Mucosa of descending colon (tissue), 3 donors: ENCODE results near the gene FOXO6. TPM values are rescaled to one million over a fixed set of nuclear protein-coding genes. Genes with fewer than 3 reads are reported as not detected.

ENCODE experiments used
- ATAC-seq: fragments of 200-7000 bp; cut with Tn5 transposase; one replicate; pipeline ENCODE4 v1.9.1; 2020; ENCODE audit warnings: mild to moderate bottlenecking, moderate library complexity
- DNase-seq, 3 donors: peaks; one replicate each; pipeline ENCODE4 v3.0.0-alpha.2; 2020
- H3K36me3 ChIP-seq: fragments of 200-600 bp; one replicate; pipeline ENCODE4 v1.8.0; 2021; ENCODE audit warnings: low read depth, mild to moderate bottlenecking
- H3K4me1 ChIP-seq: fragments of 200-600 bp; one replicate; pipeline ENCODE4 v1.8.0; 2021; ENCODE audit warnings: low read depth, mild to moderate bottlenecking
- H3K4me3 ChIP-seq: fragments of 200-600 bp; one replicate; pipeline ENCODE4 v1.8.0; 2021; ENCODE audit warnings: mild to moderate bottlenecking
- H3K9me3 ChIP-seq: fragments of 200-600 bp; one replicate; pipeline ENCODE4 v1.8.0; 2021; ENCODE audit warnings: mild to moderate bottlenecking
- CTCF ChIP-seq: fragments of 200-600 bp; IDR thresholded peaks from one replicate; pipeline ENCODE4 v1.8.0; 2022; ENCODE audit warnings: antibody characterized with exemption, mild to moderate bottlenecking
- intact Hi-C, 2 donors: fragments of 100-400 bp; cut with DNase I in 1 of 2; cut with micrococcal nuclease in 1 of 2; formaldehyde crosslinking; loops; one replicate each; pipeline versions ENCODE4 v1.11.0 to v1.11.1; 2022; cut with DNase I, micrococcal nuclease
- total RNA-seq, 3 donors: library from RNA; stranded (reverse); fragmentation: NEBNext Ultra II Directional in 2 of 3; extraction: Animal tissue kit (Norgen Biotek cat#: 25700) in 2 of 3; gene quantifications; one replicate each; pipeline versions ENCODE4 v1.2.1 to v1.2.4, GENCODE V29; 2021 to 2023
- donor health status: DM: no; HTN: no; CAD: no; lungs with moderate emphysema.
- donor health status: DM: no; HTN: no; CAD: no.
- donor health status: DM: no; HTN: yes; CAD: no.

The FOXO6 gene
- total RNA-seq, 3 donors from 2014 or later: 0.65 to 2.0 (median 0.72) TPM

DNA sequence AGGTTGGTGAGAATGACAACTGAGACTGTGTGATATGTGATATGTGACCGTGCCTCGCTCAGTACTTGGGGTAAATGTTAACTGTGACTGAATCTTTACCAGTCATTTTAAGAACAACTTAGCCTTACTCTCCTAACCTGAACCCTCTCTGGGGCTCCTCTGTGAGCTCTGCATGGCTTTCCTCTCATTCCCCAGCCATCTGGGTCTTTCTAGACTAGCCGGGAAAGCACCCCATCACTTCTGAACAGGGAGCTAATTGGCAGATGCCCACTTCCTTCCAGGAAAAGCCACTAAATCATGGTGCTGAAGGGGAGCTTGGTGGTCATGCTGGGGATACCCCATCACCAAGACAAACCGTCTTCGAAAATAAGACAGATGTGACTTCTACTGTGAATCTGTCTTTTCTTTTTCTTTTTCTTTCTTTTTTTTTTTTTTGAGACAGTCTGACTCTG is 16.5 kb upstream of the FOXO6 start:
- no peak for ATAC-seq
- Histone ChIP-seq H3K4me3 (no peak overlapping the region), H3K4me1 (peaks cover 3% of the 10 kb centered on the region), H3K9me3 (no peaks in the 10 kb centered on the region), H3K36me3 (no peaks in the 10 kb centered on the region)
- intact Hi-C loops: no loop called here
- DNase-seq: no peak
- no peak for TF ChIP-seq CTCF

DNA sequence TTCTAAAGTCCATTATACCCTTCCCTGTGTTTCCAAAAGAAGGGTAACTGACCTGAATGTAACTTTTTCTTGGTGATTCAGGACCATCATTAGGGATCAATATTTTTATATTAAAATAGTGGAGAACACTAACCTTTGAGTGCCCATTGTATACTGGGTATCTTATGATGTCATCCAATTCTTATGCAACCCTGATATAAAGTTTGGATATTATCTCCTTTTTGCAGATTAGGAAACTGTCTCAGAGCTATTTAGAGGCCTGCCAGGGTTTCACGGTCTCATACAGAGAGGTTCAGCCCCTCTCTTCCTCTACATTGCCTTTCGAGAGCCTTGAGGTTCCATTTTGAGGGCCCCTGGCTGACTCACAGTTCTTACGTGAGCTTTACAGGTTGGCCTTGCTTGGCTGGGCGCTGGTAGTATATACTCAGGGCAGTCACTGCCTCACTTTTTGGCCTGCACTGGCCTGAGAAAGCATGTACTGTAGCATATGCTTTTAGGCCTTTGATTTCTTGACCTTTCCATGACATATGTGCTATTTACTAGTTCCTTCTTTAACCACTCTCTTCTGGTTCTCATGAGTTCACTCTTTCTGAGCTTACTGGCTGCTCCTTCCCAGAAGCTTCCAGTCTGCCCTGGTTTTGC is 15.7 kb upstream of the FOXO6 start:
- ATAC-seq (no peak), DNase-seq (no peak)
- TF ChIP-seq CTCF: no peak
- peaks cover 3% of the 10 kb centered on the region for H3K4me1 ChIP-seq
- no peaks in the 10 kb centered on the region for H3K9me3 ChIP-seq
- H3K36me3 ChIP-seq: no peaks in the 10 kb centered on the region
- no peak overlapping the region for H3K4me3 ChIP-seq
- intact Hi-C loops: no loop called here

DNA sequence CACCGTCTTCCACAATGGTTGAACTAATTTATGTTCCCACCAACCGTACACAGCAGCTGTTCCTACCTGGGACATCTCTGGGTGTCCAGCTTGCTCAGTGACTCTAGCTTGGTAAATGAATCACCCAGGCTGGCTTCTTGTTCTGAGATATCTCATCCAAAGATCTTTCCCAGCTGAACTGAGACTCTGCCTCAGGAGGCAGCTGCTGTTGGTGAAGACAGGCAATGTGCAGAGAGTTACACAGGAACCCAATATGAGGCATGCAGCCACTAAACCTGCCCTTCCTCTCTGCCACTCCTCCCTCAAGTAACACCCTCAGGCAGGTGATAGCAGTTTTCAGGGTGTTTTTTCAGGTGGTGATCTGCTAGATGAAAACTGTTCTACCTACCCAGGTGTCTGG is 14.0 kb upstream of the FOXO6 start:
- intact Hi-C loops: no loop called here
- Histone ChIP-seq H3K4me1 (peaks cover 1% of the 10 kb centered on the region), H3K9me3 (no peaks in the 10 kb centered on the region), H3K36me3 (no peaks in the 10 kb centered on the region), H3K4me3 (no peak overlapping the region)
- DNase-seq (no peak), ATAC-seq (no peak)
- TF ChIP-seq CTCF: no peak

DNA sequence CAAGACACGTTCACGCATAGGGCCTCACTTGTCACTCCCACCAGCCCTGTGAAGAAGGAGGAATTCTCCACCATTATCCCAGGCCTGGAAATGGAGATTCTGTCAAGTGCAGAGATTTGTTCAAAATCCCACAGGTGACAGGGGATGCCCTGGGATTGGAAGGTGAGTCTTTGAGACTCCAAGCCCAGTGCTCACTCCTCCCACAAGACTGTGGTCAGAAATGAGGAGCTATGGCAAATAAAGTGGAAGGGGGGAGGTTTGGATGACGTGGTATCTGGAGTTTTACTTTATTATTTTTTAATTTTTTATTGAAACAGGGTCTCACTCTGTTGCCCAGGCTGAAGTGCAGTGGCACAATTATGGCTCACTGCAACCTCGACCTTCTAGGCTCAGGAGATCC is 12.8 kb upstream of the FOXO6 start:
- DNase-seq: no peak
- Histone ChIP-seq H3K4me1 (no peaks in the 10 kb centered on the region), H3K36me3 (no peaks in the 10 kb centered on the region), H3K4me3 (no peak overlapping the region), H3K9me3 (no peaks in the 10 kb centered on the region)
- no peak for TF ChIP-seq CTCF
- ATAC-seq: no peak
- intact Hi-C loops: no loop called here

- intact Hi-C loops: no loop called here
- DNase-seq (no peak), ATAC-seq (no peak)
- Histone ChIP-seq H3K36me3 (no peaks in the 10 kb centered on the region), H3K4me3 (no peak overlapping the region), H3K4me1 (no peaks in the 10 kb centered on the region), H3K9me3 (no peaks in the 10 kb centered on the region)
- TF ChIP-seq CTCF: no peak
Observed at GRCh38 chr1:41349361-41350054, 11.7 kb upstream of the FOXO6 start.
